Cerebellar nuclear complex (tissue), 1 donor: ENCODE data around the gene PLAC9.
"Not testable (repeated sequence)": the region's sequence is repeated elsewhere in the genome, so short reads cannot be mapped to it uniquely, and the experiment has no call there.

ENCODE experiments used
- DNase-seq, 2 experiments: peaks; one replicate each; lab custom pipeline; 2025; lab: John Stamatoyannopoulos, UW

Gene PLAC9

GRCh38 chr10:80132299-80133139, at the start of gene PLAC9:
Gene PLAC9 (plus strand): TSS chr10:80132730. CDS start chr10:80132763, 33 bp downstream.
- no peak for DNase-seq

GRCh38 chr10:80090121-80090520, 42.4 kb upstream of the PLAC9 start:
- no peak for DNase-seq

GRCh38 chr10:80094231-80094630, 38.3 kb upstream of the PLAC9 start:
- DNase-seq, result no peak

- DNase-seq, result not testable (repeated sequence)
Observed at GRCh38 chr10:80098272-80098671, 34.3 kb upstream of the PLAC9 start.

- not testable (repeated sequence) for DNase-seq
Observed at GRCh38 chr10:80099295-80099694, 33.2 kb upstream of the PLAC9 start.

- DNase-seq, result no peak
Observed at GRCh38 chr10:80100116-80100515, 32.4 kb upstream of the PLAC9 start.

- no peak for DNase-seq
Observed at GRCh38 chr10:80100861-80101695, 31.5 kb upstream of the PLAC9 start.

- no peak for DNase-seq
Observed at GRCh38 chr10:80104066-80104926, 28.2 kb upstream of the PLAC9 start.

GRCh38 chr10:80108576-80109239, 23.8 kb upstream of the PLAC9 start:
- no peak for DNase-seq

GRCh38 chr10:80110986-80111385, 21.5 kb upstream of the PLAC9 start:
- DNase-seq, result no peak

- no peak for DNase-seq
Observed at GRCh38 chr10:80118669-80119068, 13.9 kb upstream of the PLAC9 start.

- no peak for DNase-seq
Observed at GRCh38 chr10:80122110-80122710, 10.3 kb upstream of the PLAC9 start.

GRCh38 chr10:80122746-80123145, 9.8 kb upstream of the PLAC9 start:
- DNase-seq, result no peak

- DNase-seq, result no peak
Observed at GRCh38 chr10:80126876-80127275, 5.7 kb upstream of the PLAC9 start.

GRCh38 chr10:80131499-80131901, 1.0 kb upstream of the PLAC9 start:
- DNase-seq, result no peak

- DNase-seq, result no peak
Observed at GRCh38 chr10:80133206-80133605, 676 bp downstream of the PLAC9 start.

- not testable (repeated sequence) for DNase-seq
Observed at GRCh38 chr10:80133687-80134086, 1.2 kb downstream of the PLAC9 start.

- DNase-seq, result no peak
Observed at GRCh38 chr10:80136134-80136571, 3.6 kb downstream of the PLAC9 start.

GRCh38 chr10:80137031-80137862, 4.7 kb downstream of the PLAC9 start:
- no peak for DNase-seq

- DNase-seq, result no peak
Observed at GRCh38 chr10:80137920-80138319, 5.4 kb downstream of the PLAC9 start.
